ENCODE results near the gene TUSC7.

GRCh38 chr3:116667791-116668190, 41.8 kb upstream of the TUSC7 start:
- TF ChIP-seq, protein P1, sequence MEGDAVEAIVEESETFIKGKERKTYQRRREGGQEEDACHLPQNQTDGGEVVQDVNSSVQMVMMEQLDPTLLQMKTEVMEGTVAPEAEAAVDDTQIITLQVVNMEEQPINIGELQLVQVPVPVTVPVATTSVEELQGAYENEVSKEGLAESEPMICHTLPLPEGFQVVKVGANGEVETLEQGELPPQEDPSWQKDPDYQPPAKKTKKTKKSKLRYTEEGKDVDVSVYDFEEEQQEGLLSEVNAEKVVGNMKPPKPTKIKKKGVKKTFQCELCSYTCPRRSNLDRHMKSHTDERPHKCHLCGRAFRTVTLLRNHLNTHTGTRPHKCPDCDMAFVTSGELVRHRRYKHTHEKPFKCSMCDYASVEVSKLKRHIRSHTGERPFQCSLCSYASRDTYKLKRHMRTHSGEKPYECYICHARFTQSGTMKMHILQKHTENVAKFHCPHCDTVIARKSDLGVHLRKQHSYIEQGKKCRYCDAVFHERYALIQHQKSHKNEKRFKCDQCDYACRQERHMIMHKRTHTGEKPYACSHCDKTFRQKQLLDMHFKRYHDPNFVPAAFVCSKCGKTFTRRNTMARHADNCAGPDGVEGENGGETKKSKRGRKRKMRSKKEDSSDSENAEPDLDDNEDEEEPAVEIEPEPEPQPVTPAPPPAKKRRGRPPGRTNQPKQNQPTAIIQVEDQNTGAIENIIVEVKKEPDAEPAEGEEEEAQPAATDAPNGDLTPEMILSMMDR (IDR thresholded peaks at IDR 0.05; ENCODE audit: control extremely low read depth in 1 of 3, insufficient read depth in 1 of 3, low read depth in 1 of 3, low read length in 3 of 3): no peak
- TF ChIP-seq RAD21 (IDR thresholded peaks at IDR 0.05 in 1 of 2, conservative IDR thresholded peaks at IDR 0.05 in 1 of 2; ENCODE audit: low read depth in 2 of 2, low read length in 2 of 2) (no peak), SP2 (IDR thresholded peaks at IDR 0.05; ENCODE audit: low read length) (no peak), SP1 (IDR thresholded peaks at IDR 0.05; ENCODE audit: low read depth, low read length) (no peak), SRF (IDR thresholded peaks at IDR 0.05; ENCODE audit: low read depth, low read length) (no peak), TAF1 (IDR thresholded peaks at IDR 0.05; ENCODE audit: low read depth, low read length) (no peak), RBBP5 (IDR thresholded peaks at IDR 0.05; ENCODE audit: borderline replicate concordance, low read depth, low read length) (no peak)
